GM18499 (cell line): ENCODE results near the gene SANBR.
"Not testable (repeated sequence)": the region's sequence is repeated elsewhere in the genome, so short reads cannot be mapped to it uniquely, and the experiment has no call there.

Experiments used
- ATAC-seq: cut with Tn5 transposase; IDR thresholded peaks from one replicate; pipeline ENCODE4 v1.9.1; 2021; ENCODE audit warnings: moderate number of reproducible peaks; ENCODE audit not compliant: insufficient read depth, unreplicated experiment

Gene SANBR

DNA sequence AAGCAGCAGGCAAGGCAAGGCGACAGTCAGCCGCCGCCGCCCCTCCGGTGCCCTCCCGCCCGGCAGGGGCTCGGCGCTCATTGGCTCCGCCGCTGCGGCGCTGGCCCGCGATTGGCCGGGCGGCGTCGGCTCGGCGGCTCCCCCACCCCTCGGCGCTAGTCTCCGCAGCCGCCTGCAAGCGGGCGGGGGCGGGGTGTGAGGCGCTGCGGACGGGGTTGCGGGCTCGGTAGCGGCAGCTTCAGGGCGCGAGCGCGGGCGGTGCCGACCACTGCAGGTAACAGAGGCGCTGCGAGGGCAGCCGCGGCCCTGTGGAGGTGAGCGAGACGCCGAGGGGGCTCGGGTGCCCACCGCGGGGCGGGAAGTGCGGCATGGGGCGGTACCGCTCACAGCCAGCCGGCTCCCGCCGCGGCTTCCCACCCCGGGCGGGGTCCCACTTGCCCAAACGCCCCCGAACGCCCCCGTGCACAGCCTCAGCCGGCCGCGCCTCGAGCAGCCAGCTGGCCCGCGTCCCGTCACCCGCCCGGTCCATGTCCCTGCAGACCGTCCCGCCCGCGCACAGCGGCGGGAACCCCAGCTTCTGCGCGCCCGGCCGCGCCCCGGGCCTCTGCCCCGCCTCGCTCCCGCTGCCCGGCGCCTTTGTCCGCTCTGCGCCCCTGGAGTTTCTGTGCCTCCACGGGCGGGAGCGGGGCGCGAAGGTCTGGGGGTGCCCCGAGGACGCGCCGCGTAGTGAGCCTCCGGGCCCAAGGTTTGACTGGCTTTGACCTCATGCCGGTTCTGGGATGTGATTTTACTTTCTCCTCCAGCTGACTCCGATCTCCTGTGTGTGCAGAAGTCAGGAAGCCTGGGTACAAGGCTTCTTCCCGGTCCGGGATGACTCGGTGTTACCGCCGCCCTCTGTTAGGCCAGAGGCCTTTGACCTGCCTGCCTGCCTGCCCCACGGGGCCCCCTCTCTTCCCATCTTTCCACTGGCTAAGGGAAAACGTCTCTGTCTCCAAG lies at the start of gene SANBR:
SANBR (plus strand) TSS at position 158 of the 996 bp plus-strand sequence. CDS start 4,480 bp downstream, outside the sequence.
- ATAC-seq: peak; percentile 78

DNA sequence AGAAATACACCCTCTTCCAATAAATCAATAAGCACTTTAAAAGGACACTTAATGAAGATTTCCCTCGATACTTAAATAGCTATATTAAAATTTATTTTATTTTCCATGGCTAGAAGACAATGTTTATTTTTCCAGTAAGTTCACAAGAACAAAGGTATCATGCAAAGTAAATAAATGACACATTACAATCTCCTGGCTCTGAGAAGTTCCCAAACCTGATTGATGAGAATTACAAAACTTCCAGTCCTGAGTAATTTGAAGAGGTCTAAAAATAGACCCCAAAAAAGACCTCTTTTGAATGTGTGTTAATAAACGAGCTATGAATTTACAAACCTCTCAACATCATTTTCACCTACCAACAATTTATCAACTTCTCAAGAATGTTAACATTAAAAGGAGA lies 49.7 kb upstream of the SANBR start:
- ATAC-seq: no peak

DNA sequence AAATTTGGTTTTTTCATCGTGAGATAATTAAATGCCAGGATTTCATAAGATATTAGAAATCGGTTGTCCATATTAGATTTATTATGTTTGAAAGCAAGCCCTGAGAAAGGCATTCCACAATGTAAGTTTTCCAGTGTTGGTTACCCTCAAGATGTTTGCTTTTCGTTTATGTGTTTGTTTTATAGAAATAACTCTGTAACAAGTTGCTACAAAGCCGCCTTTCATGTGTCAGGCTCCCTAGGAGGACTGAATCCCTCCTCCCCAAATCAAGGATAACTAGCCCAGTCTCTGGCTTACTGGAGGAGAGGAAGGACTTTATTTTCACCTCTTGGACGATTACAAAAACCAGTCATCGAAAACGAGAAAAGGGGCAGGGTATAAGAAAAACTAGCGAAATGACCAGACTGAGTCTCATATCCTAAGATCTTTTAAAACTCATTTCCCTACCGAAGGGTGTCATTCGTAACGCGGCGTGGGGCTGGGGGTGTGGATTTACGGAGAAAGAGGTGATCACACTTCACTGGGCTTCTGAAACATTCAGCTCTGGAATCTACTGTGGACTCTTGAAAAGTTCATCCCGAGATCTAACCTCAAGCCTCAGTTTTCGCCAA lies 49.2 kb upstream of the SANBR start:
- no peak for ATAC-seq

DNA sequence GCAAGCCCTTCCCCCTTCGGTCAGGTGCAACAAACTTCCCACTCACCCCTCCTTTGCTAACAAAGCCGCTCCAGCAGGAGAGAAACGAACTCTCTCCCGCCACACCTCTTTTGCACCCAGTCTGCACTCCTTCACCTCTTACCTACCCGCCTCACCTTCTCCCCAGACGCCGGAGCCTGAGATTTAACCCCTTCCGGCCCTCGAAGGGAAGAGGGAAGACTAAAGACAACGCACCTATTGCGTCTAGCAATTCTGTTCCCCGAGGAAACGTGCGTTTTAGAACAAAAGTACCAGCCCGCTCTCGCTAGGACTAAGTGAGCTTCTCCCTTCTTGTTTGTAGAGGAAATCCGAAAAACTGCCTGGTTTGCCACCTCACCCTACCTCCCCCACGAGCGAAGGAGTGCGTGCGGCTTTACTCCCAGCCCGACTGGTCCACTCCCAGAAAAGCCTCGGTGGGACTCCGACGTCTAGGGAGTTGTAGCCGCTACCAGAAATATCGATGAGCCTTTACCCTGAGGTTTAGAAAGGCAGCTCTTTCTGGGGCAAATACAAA lies 48.6 kb upstream of the SANBR start:
- peak; percentile 28 for ATAC-seq

DNA sequence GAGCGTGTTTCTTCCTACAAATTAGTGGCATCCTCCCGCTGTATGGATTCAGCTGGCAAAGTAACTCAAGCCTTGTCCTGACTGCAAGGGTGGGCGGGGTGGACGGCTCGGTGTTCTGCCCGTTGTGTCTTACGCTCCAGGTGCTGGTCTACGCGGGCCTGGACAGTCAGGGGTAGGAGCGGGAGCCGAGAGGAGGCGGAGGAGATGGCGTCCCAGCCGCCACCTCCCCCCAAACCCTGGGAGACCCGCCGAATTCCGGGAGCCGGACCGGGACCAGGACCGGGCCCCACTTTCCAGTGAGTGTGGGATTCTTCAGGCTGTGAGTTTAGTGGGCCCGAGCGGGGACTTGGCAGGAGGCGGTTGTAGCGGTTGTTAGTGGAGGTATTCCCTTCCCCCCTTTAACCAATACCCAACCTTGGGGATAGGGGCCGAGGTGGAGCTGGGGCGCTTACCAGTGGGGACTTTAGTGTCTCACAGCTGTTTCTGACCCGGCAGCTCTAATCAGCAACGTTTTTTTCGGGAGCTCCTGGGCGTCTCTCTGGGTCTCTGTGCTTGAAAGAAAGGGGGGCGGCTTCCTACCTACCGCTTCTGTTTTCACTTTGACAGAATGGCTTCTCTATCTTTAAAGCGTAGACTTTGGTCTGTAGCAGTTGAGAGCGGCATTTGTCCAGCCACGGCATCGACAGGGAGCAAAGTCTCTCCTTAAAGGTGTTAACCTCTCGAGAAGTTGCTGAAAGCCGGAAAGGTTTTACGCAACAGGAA lies 47.9 kb upstream of the SANBR start, which contains the start of the genes PEX13 and PUS10:
PEX13 (plus strand) TSS at position 165 of the 762 bp plus-strand sequence; CDS start at position 205, 40 bp downstream.
PUS10 (minus strand) TSS at position 700 of the 762 bp plus-strand sequence. CDS start 6,365 bp downstream, outside the sequence.
- peak; percentile 46 for ATAC-seq

DNA sequence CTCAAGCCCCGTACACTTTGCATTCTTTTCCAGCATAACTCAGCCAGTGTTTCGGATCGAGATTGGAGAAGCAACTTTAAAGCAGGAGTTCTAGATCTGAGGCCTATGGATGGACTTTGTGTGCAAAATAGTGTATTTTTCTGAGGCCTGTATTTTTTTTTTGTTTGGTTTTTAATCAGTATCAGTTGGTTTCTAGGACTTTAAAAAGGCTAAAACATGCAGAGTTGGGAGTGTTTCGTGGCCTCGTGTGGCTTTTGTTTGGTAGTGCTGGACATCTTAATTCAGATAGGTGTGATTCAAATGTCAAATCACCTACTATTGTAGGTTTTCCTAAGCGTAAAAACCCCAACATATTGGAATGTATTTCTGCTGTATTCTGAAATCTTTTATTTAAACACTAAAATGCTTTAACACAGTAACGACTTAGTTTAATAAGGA lies 47.3 kb upstream of the SANBR start:
- ATAC-seq: no peak

DNA sequence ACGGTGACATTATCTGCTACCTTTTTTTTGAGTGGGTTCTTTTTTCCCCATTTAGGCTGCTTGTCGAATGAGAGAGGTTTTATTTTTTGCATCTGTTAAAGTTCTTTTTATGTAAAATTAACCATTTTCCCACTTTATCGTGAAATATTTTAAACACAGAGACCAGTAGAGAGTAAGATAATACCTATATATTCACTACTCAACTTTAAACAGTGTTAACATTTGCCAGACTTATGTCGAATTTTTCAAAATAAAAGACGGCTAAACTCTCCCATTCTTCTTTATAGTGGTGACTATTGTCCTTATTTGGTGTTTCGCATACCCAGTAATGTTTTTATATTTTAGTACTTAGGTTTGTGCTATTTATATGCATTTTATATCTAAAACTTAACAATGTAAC lies 46.9 kb upstream of the SANBR start:
- ATAC-seq: no peak

DNA sequence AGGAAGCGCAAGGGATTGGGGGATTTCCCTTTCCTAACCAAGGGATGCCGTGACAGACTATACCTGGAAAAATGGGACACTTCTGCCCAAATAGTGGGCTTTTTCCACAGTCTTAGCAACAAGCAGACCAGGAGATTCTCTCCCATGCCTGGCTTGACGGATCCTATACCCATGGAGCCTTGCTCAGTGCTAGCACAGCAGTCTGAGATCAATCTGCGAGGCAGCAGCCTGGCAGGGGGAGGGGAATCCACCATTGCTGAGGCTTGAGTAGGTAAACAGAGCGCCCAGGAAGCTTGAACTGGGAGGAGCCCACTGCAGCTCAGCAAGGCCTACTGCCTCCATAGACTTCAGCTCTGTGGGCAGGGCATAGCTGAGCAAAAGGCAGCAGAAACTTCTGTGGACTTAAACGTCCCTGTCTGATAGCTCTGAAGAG lies 44.4 kb upstream of the SANBR start:
- ATAC-seq: no peak

DNA sequence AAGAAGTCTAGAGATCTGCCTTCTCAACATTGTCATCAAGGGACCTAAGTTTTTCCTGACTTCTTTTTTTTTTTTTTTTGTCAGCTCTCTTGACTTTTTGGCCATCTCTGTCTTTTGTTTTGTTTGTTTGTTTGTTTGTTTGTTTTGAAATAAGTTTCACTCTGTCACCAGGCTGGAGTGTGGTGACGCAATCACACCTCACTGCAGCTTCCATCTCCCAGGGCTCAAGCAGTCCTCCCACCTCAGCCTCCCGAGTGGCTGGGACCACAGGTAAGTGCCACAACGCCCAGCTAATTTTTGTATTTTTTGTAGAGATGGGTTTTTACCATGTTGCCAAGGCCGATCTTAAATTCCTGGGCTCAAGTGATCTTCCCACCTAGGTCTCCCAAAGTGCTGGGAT lies 42.0 kb upstream of the SANBR start:
- no peak for ATAC-seq

DNA sequence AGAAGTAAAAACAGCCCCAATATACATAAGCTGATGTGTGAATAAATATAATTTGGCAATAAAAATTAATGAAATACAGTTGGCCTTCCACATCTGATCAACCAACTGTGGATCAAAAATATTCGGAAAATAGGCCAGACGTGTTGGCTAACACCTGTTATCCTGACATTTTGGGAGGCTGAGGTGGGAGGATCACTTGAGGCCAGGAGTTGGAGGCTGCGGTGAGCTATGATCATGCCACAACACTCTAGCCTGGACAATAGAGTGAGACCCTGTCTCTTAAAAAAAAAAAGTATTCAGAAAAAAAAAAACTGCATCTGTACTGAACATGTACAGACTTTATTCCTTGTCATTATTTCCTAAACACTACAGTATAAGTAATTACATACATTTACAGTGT lies 36.1 kb upstream of the SANBR start:
- ATAC-seq: no peak

DNA sequence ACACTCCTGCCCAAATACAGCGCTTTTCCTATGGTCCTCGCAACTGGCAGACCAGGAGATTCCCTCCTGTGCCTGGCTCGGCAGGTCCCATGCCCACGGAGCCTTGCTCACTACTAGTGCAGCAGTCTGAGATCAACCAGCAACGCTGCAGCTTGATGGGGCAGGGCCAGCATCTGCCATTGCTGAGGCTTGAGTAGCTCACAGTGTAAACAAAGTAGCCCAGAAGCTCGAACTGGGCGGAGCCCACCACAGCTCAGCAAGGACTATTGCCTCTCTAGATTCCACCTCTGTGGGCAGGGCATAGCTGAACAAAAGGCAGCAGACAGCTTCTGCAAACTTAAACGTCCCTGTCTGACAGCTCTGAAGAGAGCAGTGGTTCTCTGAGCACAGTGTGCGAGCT lies 31.1 kb upstream of the SANBR start:
- ATAC-seq: not testable (repeated sequence)

DNA sequence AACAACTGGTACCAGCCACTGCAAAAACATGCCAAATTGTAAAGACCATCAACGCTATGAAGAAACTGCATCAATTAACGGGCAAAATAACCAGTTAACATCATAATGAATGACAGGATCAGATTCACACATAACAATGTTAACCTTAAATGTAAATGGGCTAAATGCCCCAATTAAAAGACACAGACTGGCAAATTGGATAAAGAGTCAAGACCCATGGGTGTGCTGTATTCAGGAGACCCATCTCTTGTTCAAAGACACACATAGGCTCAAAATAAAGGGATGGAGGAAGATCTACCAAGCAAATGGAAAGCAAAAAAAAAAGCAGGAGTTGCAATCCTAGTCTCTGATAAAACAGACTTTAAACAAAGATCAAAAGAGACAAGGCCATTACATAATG lies 29.0 kb upstream of the SANBR start:
- not testable (repeated sequence) for ATAC-seq

DNA sequence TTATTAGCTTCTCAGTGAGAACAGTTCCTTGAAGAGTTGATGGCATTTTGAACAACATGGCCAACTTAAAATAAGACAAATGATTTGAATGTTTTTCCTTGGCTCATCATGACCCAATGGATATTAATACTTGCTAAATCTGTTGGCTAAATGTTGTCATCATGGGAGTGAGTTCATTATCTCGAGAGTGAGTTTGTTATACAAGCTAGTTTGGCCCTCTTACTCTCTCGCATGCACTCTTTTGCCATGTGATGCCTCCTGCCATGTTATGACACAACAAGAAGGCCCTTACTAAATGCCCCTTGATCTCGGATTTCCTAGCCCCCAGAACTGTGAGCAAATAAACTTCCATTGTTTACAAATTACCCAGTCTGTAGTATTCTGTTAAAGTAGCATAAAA lies 22.9 kb upstream of the SANBR start:
- ATAC-seq: no peak

DNA sequence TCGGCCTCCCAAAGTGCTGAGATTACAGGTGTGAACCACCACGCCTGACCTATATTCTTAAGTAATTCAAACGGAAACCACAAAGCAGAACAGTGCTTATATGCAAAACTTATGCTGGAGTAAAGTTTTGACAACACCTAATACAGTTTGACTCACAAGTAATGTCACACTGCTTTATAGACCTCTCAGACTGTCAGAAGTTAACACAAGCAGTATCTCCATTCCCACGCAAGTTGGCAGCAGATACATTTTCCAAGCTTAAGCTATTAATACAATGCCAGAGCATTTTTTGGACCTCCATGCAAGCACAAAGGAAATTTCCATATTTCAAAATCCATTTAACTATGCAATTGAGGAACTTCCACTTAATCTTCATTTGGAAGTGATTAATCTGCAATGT lies 21.0 kb upstream of the SANBR start:
- ATAC-seq: no peak

DNA sequence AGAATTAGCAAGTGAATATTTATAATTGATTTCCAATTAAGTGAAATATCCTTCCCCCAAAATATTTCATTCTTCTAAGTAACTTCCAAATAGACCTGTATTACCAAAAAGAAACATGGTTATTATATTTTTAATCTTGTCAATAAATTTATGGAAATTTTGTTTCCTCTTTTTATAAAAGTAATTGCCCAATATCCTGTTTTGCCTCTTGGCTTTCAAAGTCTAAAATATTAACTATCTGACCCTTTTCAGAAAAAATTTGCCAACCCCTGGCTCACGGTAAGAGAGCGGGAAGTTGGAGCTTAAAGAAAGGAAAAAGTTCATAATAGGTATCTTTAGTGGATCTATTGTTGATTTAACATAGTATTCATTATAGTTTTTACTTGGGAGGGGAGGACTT lies 20.4 kb upstream of the SANBR start:
- ATAC-seq: no peak

DNA sequence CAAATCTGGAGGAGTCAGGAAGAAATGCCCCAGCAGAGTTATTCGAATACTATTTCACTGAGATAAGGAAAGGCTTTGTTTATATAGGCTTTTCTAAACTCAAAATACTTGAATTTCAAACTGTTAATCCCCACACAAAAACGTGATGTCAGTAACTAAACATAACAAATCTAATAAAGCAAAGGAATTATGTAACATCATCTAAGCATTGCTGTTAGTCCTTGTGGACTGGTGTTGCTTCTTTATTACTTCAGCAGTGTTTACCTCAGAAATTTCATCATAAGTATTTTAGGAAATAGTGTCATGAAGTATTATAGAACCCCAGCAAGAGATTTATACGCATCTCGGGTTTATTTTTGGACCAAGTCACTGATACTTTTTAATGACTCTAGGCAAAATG lies 19.7 kb upstream of the SANBR start:
- no peak for ATAC-seq

DNA sequence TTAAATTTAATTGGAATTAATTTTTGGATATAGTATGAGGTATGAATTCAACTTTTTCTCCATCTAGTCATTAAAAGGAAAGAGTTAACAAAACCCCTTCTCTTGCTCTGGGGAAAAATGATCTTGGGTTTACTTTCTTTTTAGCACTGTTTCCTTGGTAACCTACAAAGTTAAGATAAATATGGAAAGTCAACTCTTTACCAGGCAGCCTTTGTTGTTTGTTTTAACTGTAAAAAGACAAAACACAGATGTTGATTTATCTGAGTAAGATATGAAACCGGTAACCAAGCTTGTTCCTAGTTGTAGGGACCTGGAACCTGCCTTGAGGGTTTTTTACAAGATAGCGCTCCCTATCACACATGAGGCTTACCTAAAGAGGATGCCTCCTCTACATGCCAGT lies 10.1 kb upstream of the SANBR start:
- no peak for ATAC-seq

DNA sequence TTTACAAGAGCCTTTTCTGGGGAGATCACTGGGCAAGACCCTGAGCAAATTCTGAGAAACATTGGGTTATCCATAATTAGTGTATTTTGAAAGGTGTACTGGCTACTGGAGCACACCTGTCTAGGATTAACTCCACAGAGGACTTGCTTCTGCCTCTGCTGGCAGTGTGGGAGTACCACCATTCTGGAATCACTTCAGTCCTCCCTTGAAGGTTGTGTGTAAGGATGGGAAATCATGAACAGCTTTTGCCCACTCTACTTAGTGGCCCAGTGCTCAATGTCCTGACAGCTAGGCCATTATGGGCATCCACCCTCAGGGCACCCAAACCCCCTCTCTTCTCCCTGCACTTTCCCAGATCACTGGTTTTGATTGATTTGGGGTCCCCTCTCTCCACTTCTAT lies 8.1 kb upstream of the SANBR start:
- no peak for ATAC-seq

DNA sequence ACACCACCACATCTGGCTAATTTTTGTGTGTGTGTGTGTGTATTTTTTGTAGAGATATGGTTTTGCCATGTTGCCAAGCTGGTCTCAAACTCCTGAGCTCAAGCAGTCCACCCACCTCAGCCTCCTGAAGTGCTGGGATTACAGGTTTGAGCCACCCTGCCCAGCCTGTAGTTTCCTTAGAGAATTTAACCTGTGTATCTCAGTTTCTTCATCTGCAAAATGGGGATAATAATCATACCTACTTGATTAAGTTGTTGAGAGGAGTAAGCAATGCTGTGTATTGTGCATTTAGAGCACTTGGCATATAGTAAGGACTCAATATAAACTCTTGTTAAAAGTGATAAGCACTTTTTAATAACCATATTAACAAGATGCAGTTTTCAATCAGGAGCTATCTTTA lies 6.3 kb upstream of the SANBR start:
- ATAC-seq: no peak

DNA sequence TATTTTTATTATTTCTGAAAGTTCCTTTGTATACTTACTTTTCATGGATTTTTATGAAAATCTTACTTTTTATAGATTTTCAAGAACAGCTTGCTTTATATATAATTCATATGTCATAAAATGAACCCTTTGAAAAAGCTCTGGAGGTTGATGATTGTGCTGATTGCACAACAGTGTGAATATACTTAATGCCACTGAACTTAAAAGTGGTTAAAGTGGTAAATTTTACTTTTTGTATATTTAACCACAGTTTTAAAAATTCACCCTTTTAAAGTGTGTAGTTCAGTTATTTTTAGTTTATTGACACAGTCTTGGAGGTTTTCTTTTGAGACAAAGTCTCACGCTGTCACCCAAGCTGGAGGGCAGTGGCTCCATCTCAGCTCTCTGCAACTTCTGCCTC lies 8.4 kb downstream of the SANBR start:
- no peak for ATAC-seq
